ENCODE data around the gene ENTREP3. TPM values are rescaled to one million over a fixed set of nuclear protein-coding genes. Genes with fewer than 3 reads are reported as not detected.

Gene ENTREP3
- total RNA-seq, 1 experiment from 2014 or later: 32.3 TPM

GRCh38 chr1:155199792-155200191, 55.5 kb downstream of the ENTREP3 start:
- BruUV-seq (replicated peaks): no TSS peak
- Mint-ChIP-seq H3K9me3 (ENCODE audit: unreplicated experiment) (no peaks in the 10 kb centered on the region), H3K36me3 (ENCODE audit: insufficient read depth, unreplicated experiment) (peaks cover 64% of the 10 kb centered on the region)

GRCh38 chr1:155198547-155198906, 56.8 kb downstream of the ENTREP3 start:
- ChIA-PET POLR2A (no interaction called here), CTCF (interaction anchor here (1.7 to 7.6 kb wide), 2 partner anchors 7 to 14 kb away, joined by 6 to 111 read pairs; partner anchors contain the start of genes MTX1 and THBS3)
- intact Hi-C loops (cut with micrococcal nuclease): no loop called here
- no peak for TF ChIP-seq CTCF (IDR thresholded peaks at IDR 0.05; ENCODE audit: unreplicated experiment)
- Mint-ChIP-seq H3K4me1 (ENCODE audit: insufficient read depth, unreplicated experiment) (peaks cover 16% of the 10 kb centered on the region), H3K27me3 (ENCODE audit: insufficient read depth, unreplicated experiment) (no peaks in the 10 kb centered on the region), H3K4me3 (ENCODE audit: unreplicated experiment) (no peak overlapping the region), H3K27ac (ENCODE audit: low read depth, unreplicated experiment) (no peak overlapping the region), H3K9me3 (ENCODE audit: unreplicated experiment) (no peaks in the 10 kb centered on the region), H3K36me3 (ENCODE audit: insufficient read depth, unreplicated experiment) (peaks cover 62% of the 10 kb centered on the region)
- BruUV-seq (replicated peaks): no TSS peak
- no peak for DNase-seq (ENCODE audit: unreplicated experiment)

More at GRCh38 chr1:155199792-155200191, 55.5 kb downstream of the ENTREP3 start:
- ChIA-PET POLR2A (no interaction called here), CTCF (interaction anchor here (2.4 kb wide), 1 partner anchor 27 kb away, joined by 15 read pairs; the partner anchor contains the start of gene KRTCAP2)
- no peak for TF ChIP-seq CTCF (IDR thresholded peaks at IDR 0.05; ENCODE audit: unreplicated experiment)
- Mint-ChIP-seq H3K4me1 (ENCODE audit: insufficient read depth, unreplicated experiment) (peaks cover 7% of the 10 kb centered on the region), H3K4me3 (ENCODE audit: unreplicated experiment) (no peak overlapping the region), H3K27ac (ENCODE audit: low read depth, unreplicated experiment) (no peak overlapping the region), H3K27me3 (ENCODE audit: insufficient read depth, unreplicated experiment) (no peaks in the 10 kb centered on the region)
- DNase-seq (ENCODE audit: unreplicated experiment): no peak
- intact Hi-C loops (cut with micrococcal nuclease): no loop called here

GRCh38 chr1:155197901-155198546, 57.3 kb downstream of the ENTREP3 start:
- Mint-ChIP-seq H3K9me3 (ENCODE audit: unreplicated experiment) (no peaks in the 10 kb centered on the region), H3K27me3 (ENCODE audit: insufficient read depth, unreplicated experiment) (no peaks in the 10 kb centered on the region), H3K4me1 (ENCODE audit: insufficient read depth, unreplicated experiment) (peaks cover 21% of the 10 kb centered on the region), H3K4me3 (ENCODE audit: unreplicated experiment) (no peak overlapping the region), H3K36me3 (ENCODE audit: insufficient read depth, unreplicated experiment) (peaks cover 57% of the 10 kb centered on the region), H3K27ac (ENCODE audit: low read depth, unreplicated experiment) (no peak overlapping the region)
- BruUV-seq (replicated peaks): no TSS peak
- POLR2A ChIA-PET: interaction anchor here (0.7 to 6.7 kb wide), 2 partner anchors 18 to 70 kb away, joined by 3 to 215 read pairs; partner anchors contain the start of genes EFNA1, KRTCAP2 and TRIM46
- DNase-seq (ENCODE audit: unreplicated experiment): no peak
- no peak for TF ChIP-seq CTCF (IDR thresholded peaks at IDR 0.05; ENCODE audit: unreplicated experiment)
- CTCF ChIA-PET: interaction anchor here (0.7 to 7.6 kb wide), 5 partner anchors 8 to 126 kb away, joined by 4 to 111 read pairs (median 6); partner anchors contain the start of genes KRTCAP2, MTX1 and THBS3
- intact Hi-C loops (cut with micrococcal nuclease): no loop called here

Other genes starting within 250 kb of the ENTREP3 start
- gene DCST2, start 221.7 kb downstream of the ENTREP3 start, total RNA-seq (2022): 0.91 and 1.8 TPM in 2 replicates
- 0.21 and 0.42 TPM in 2 replicates for gene DCST1, start 221.7 kb downstream of the ENTREP3 start, total RNA-seq (2022)
- 385 and 456 TPM in 2 replicates for gene ADAM15, start 204.2 kb downstream of the ENTREP3 start, total RNA-seq (2022)
- gene EFNA4, start 191.7 kb downstream of the ENTREP3 start, total RNA-seq (2022): 7.4 and 9.5 TPM in 2 replicates
- gene EFNA3, start 176.6 kb downstream of the ENTREP3 start, total RNA-seq (2022): 1.6 and 1.7 TPM in 2 replicates
- 38.9 and 42.3 TPM in 2 replicates for gene EFNA1, start 127.6 kb downstream of the ENTREP3 start, total RNA-seq (2022)
- gene SLC50A1, start 119.6 kb downstream of the ENTREP3 start, total RNA-seq (2022): 91.2 and 97.8 TPM in 2 replicates
- gene DPM3, start 115.0 kb downstream of the ENTREP3 start, total RNA-seq (2022): 79.7 and 86.4 TPM in 2 replicates
- 313 and 383 TPM in 2 replicates for gene KRTCAP2, start 82.2 kb downstream of the ENTREP3 start, total RNA-seq (2022)
- 0.21 and 0.32 TPM in 2 replicates for gene TRIM46, start 81.6 kb downstream of the ENTREP3 start, total RNA-seq (2022)
- gene THBS3, start 47.6 kb downstream of the ENTREP3 start, total RNA-seq (2022): 33.0 and 34.4 TPM in 2 replicates
- gene MTX1, start 46.8 kb downstream of the ENTREP3 start, total RNA-seq (2022): 64.6 and 67.4 TPM in 2 replicates
- 80.6 and 88.1 TPM in 2 replicates for gene SCAMP3, start 6.9 kb upstream of the ENTREP3 start, total RNA-seq (2022)
- gene CLK2, start 18.0 kb upstream of the ENTREP3 start, total RNA-seq (2022): 78.6 and 82.3 TPM in 2 replicates
- gene HCN3, start 22.0 kb upstream of the ENTREP3 start, total RNA-seq (2022): 2.5 and 4.3 TPM in 2 replicates
- gene PKLR, start 46.0 kb upstream of the ENTREP3 start, total RNA-seq (2022): not detected in 2 replicates
- gene FDPS, start 53.4 kb upstream of the ENTREP3 start, total RNA-seq (2022): 176 and 264 TPM in 2 replicates
- 18.6 and 19.5 TPM in 2 replicates for gene RUSC1, start 65.4 kb upstream of the ENTREP3 start, total RNA-seq (2022)